ENCODE results near the gene PCDHGA1. TPM values are rescaled to one million over a fixed set of nuclear protein-coding genes. Genes with fewer than 3 reads are reported as not detected.

PCDHGA1 gene
- total and polyA plus RNA-seq, 2 donors (not counting 1 experiment from before 2014, with no cell fraction given), result 0.06 to 0.64 TPM

GRCh38 chr5:141518618-141519015, 188.3 kb downstream of the PCDHGA1 start:
- POLR2A ChIA-PET, result interaction anchor here (0.7 kb wide), 1 partner anchor 33 kb away, joined by 3 read pairs; no protein-coding TSS in a partner anchor
- Histone ChIP-seq H3K4me1 (ENCODE audit: control insufficient read depth in 2 of 2, insufficient read depth in 2 of 2, low read length in 2 of 2) (peaks cover 18 to 37% of the 10 kb centered on the region in 2 donors), H3K4me2 (replicated peaks; ENCODE audit: low read depth, low read length, poor library complexity, severe bottlenecking) (no peak overlapping the region), H3K27me3 (replicated peaks in 1 of 4; ENCODE audit: control extremely low read depth in 1 of 4, control insufficient read depth in 3 of 4, insufficient read depth in 4 of 4, low read length in 3 of 4) (no peaks in the 10 kb centered on the region), H4K20me1 (ENCODE audit: control insufficient read depth, insufficient read depth, low read length, poor library complexity, severe bottlenecking) (peaks cover 9% of the 10 kb centered on the region), H2AFZ (ENCODE audit: insufficient read depth, low read depth, low read length, poor library complexity, severe bottlenecking) (no peak overlapping the region), H3K4me3 (ENCODE audit: control extremely low read depth in 1 of 5, extremely low read depth in 1 of 5, insufficient read depth in 1 of 5, low read depth in 2 of 5, low read length in 4 of 5) (no peak overlapping the region), H3K27ac (ENCODE audit: low read length in 2 of 2) (no peak overlapping the region), H3K36me3 (replicated peaks in 1 of 2; ENCODE audit: control extremely low read depth in 1 of 2, control insufficient read depth in 1 of 2, extremely low read depth in 1 of 2, insufficient read depth in 2 of 2, low read length in 1 of 2) (peaks cover 2 to 84% of the 10 kb centered on the region in 2 experiments), H3K9ac (ENCODE audit: low read length) (no peak overlapping the region), H3K79me2 (ENCODE audit: control insufficient read depth, insufficient read depth, low read length) (no peaks in the 10 kb centered on the region), H3K9me3 (ENCODE audit: control extremely low read depth in 1 of 3, control insufficient read depth in 2 of 3, insufficient read depth in 1 of 3, low read length in 2 of 3) (no peaks in the 10 kb centered on the region)
- Mint-ChIP-seq H3K27ac (no peak overlapping the region), H3K9me3 (ENCODE audit: insufficient read depth) (no peaks in the 10 kb centered on the region), H3K4me1 (peaks cover 35% of the 10 kb centered on the region), H3K4me3 (no peak overlapping the region), H3K27me3 (no peaks in the 10 kb centered on the region)
- CTCF ChIA-PET, result interaction anchor here (0.7 to 1.5 kb wide), 4 partner anchors 89 to 338 kb away, joined by 3 to 5 read pairs (median 3); partner anchors contain the start of genes PCDHGA11, PCDHGA12 and PCDHGB5
- 100% methylated on average over 1 of the region's 1 CpG for WGBS (ENCODE audit: insufficient coverage)
- TF ChIP-seq EZH2 (IDR thresholded peaks at IDR 0.05; ENCODE audit: borderline replicate concordance, insufficient read depth, low read depth, low read length, poor library complexity, severe bottlenecking) (no peak), CTCF (IDR thresholded peaks at IDR 0.05) (no peak)
- ATAC-seq (ENCODE audit: low read depth) (no peak), DNase-seq (no peak)
- intact Hi-C loops (cut with micrococcal nuclease), result no loop called here
